K562 (cell line): Measurements from ENCODE around the gene RGS19. TPM values are rescaled to one million over a fixed set of nuclear protein-coding genes. Genes with fewer than 3 reads are reported as not detected.

Source experiments
- ATF6 ChIP-seq: sonication (generic); formaldehyde crosslinking; IDR thresholded peaks from 2 replicates; pipeline ENCODE4 v1.4.0; 2020; ENCODE audit warnings: mild to moderate bottlenecking, missing genetic modification reagents
- C11orf30 ChIP-seq: fragments of 450-650 bp; IDR thresholded peaks from 2 replicates; pipeline ENCODE4 v1.6.1; 2016; ENCODE audit warnings: low read depth, mild to moderate bottlenecking
- HDGF ChIP-seq: fragments of 450-650 bp; IDR thresholded peaks from 2 replicates; pipeline ENCODE4 v1.6.1; 2016
- NFE2 ChIP-seq: IDR thresholded peaks from 2 replicates; pipeline ENCODE4 v1.6.1; 2014; ENCODE audit warnings: antibody characterized with exemption, low read depth
- NR4A1 ChIP-seq, 2 experiments: fragments of 250-450 bp in 1 of 2; fragments of 450-650 bp in 1 of 2; sonication (Bioruptor Pico) in 1 of 2; IDR thresholded peaks; 2 replicates each; pipeline versions ENCODE4 v1.4.0 to v1.6.1; 2016 to 2020; ENCODE audit warnings: mild to moderate bottlenecking in 2 of 2, missing compliant biosample characterization in 1 of 2, missing genetic modification characterization in 1 of 2, moderate library complexity in 1 of 2
- PCBP2 ChIP-seq: fragments of 200-400 bp; formaldehyde crosslinking; IDR thresholded peaks from 2 replicates; pipeline ENCODE4 v1.6.1; 2018; ENCODE audit warnings: low read length, low read depth, mild to moderate bottlenecking, moderate library complexity; ENCODE audit not compliant: poor library complexity, severe bottlenecking
- PTTG1 ChIP-seq: fragments of 450-650 bp; IDR thresholded peaks from 2 replicates; pipeline ENCODE4 v1.6.1; 2016; ENCODE audit warnings: low read depth, mild to moderate bottlenecking, missing genetic modification characterization, missing compliant biosample characterization
- ZKSCAN1 ChIP-seq: fragments of 150-350 bp; IDR thresholded peaks from 2 replicates; pipeline ENCODE4 v1.6.1; 2016; ENCODE audit warnings: low read depth, low read length
- ZKSCAN8 ChIP-seq: fragments of 200-800 bp; sonication (Bioruptor generic); IDR thresholded peaks from 2 replicates; pipeline ENCODE4 v1.6.1; 2016; ENCODE audit warnings: missing genetic modification characterization, missing compliant biosample characterization
- ZNF316 ChIP-seq: fragments of 450-650 bp; IDR thresholded peaks from 2 replicates; pipeline ENCODE4 v1.6.1; 2016
- polyA plus RNA-seq, 8 experiments: library from polyadenylated mRNA; depleted of rRNA in 4 of 8; stranded (reverse) in 5 of 8; unstranded in 3 of 8; fragments of >200 nt; fragmentation: Nextera tagmentation in 2 of 8; fragmentation: Illumina TruSeq in 1 of 8; extraction: Ambion mirVana in 2 of 8; extraction: Trizol in 1 of 8; gene quantifications; 2 replicates each; pipeline versions ENCODE4 v1.2.1 to v1.2.3, GENCODE V29; 2011 to 2014; ENCODE audit warnings: inconsistent platforms in 1 of 8, missing spikeins in 1 of 8
- total RNA-seq, 7 experiments: library from RNA; depleted of rRNA in 6 of 7; stranded (reverse); fragments of >200 nt in 6 of 7; fragmentation: Illumina TruSeq in 2 of 7; extraction: Trizol in 2 of 7; gene quantifications; 2 replicates each; pipeline versions ENCODE4 v1.2.1 to v1.2.3, GENCODE V29; 2011 to 2021; ENCODE audit warnings: low replicate concordance in 1 of 7
- TF ChIP-seq, protein P1 (sequence below): IDR thresholded peaks from 2 replicates; pipeline ENCODE4 v1.6.1; 2016; ENCODE audit warnings: missing genetic modification characterization, missing compliant biosample characterization

The RGS19 gene
- total and polyA plus RNA-seq, 9 of the 15 experiments (the other 6 are each of a cell fraction or from before 2014, with no cell fraction given), result 0.41 to 23.7 (median 14.6) TPM

GRCh38 chr20:64044484-64045247, 34.7 kb downstream of the RGS19 start (continued):
- TF ChIP-seq, protein P1, sequence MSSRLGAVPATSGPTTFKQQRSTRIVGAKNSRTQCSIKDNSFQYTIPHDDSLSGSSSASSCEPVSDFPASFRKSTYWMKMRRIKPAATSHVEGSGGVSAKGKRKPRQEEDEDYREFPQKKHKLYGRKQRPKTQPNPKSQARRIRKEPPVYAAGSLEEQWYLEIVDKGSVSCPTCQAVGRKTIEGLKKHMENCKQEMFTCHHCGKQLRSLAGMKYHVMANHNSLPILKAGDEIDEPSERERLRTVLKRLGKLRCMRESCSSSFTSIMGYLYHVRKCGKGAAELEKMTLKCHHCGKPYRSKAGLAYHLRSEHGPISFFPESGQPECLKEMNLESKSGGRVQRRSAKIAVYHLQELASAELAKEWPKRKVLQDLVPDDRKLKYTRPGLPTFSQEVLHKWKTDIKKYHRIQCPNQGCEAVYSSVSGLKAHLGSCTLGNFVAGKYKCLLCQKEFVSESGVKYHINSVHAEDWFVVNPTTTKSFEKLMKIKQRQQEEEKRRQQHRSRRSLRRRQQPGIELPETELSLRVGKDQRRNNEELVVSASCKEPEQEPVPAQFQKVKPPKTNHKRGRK, result no peak
- TF ChIP-seq NFE2, result peak; percentile 31
- TF ChIP-seq C11orf30, result peak; percentile 75
- TF ChIP-seq PTTG1, result no peak
- no peak for TF ChIP-seq NR4A1 (CRISPR knock-in tag; IDR thresholded peaks at IDR 0.05)
- TF ChIP-seq NR4A1 (tag; IDR thresholded peaks at IDR 0.05), result no peak
- no peak for TF ChIP-seq PCBP2
- no peak for TF ChIP-seq ZKSCAN1
- TF ChIP-seq ATF6 (CRISPR knock-in tag), result no peak
- 0 out of 2 replicates have a peak, but pooled peaks have one; percentile 28 for TF ChIP-seq HDGF
- no peak for TF ChIP-seq ZKSCAN8
- TF ChIP-seq ZNF316, result peak; percentile 57
- TF ChIP-seq, all 486 proteins: peak for 5
